ENCODE results near the gene HOXC5.

GRCh38 chr12:54018468-54018984, 14.3 kb upstream of the HOXC5 start:
- TF ChIP-seq CTCF (IDR thresholded peaks at IDR 0.05; ENCODE audit: low read length) (no peak), EZH2phosphoT487 (IDR thresholded peaks at IDR 0.05; ENCODE audit: low read length) (no peak)
